HG03103 (cell line): ENCODE measurements around the gene TMEM59L.
"Not testable (repeated sequence)": the region's sequence is repeated elsewhere in the genome, so short reads cannot be mapped to it uniquely, and the experiment has no call there.

Source experiments
- ATAC-seq: cut with Tn5 transposase; IDR thresholded peaks from one replicate; pipeline ENCODE4 v1.9.1; 2021; ENCODE audit warnings: low read depth; ENCODE audit not compliant: unreplicated experiment

Gene TMEM59L

DNA sequence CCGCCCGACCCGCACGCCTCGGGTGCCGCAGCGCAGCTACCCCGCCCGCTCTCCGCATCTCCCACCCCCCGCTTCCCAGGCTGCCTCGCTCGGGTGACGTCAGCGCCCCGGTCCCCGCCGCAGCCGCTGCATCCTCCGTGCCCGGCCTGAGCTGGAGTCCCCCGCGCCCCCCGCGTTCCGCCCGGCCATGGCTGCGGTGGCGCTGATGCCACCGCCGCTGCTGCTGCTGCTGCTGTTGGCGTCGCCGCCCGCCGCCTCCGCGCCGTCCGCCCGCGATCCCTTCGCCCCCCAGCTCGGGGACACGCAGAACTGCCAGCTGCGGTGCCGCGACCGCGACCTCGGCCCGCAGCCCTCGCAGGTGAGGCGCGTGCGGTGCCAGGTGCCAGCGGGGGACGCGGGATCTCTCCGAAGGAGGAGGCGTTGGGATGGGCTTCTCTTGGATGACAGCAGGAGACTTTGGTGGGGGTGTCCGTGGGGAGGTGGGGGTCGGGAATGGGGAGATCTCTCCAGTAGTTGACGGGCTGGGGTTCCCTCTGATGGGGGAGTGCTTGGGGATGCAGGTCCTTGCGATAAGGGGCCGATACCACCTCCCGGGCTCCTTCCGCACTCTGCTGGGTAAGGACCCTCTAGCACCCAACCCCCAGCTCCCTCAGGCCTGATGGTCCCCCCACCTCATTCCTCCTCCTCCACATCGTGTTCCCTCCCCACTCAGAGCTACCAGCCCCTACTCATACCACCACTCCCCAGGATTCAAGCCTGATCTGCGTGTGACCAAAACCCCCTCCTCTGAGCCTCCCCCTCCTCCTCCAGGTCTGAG, at the start of gene TMEM59L:
TMEM59L (plus strand) TSS at position 99 of the 817 bp plus-strand sequence; CDS start at position 188, 89 bp downstream.
- no peak for ATAC-seq

DNA sequence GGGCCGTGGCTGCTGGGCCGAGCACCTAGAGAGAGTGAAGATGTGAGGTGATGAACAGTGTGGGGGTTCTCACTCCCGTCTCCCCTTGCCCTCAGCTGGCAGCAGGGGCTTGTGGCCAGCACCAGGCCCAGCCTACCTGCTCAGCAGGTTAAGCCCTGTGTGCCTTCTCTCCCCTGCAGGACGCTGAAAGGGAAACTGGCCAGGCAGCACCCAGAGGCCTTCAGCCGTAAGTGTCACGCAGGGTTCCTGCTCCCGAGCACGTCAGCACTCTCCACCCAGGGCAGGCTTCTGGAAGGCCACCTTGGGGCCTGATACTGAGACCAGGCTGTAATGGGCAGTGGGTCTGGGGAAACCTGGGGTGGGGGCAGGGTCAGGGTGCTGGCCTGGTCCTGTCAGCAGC, 45.7 kb upstream of the TMEM59L start:
- ATAC-seq, result no peak

DNA sequence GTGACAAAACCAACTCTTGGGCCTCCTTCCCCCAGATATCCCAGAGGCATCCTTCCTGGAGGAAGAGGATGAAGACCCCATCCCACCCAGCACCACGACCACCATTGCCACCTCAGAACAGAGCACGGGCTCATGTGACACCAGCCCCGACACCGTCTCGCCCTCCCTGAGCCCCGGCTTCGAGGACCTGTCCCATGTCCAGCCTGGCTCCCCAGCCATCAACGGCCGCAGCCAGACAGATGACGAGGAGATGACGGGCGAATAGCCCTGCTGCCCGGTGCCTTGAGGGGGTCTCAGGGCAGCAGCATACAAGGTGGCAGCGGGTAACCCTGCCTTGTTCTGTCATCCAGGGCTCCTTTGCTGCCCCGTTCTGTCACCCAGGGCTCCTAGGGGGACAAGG, 44.3 kb upstream of the TMEM59L start:
- ATAC-seq, result no peak

DNA sequence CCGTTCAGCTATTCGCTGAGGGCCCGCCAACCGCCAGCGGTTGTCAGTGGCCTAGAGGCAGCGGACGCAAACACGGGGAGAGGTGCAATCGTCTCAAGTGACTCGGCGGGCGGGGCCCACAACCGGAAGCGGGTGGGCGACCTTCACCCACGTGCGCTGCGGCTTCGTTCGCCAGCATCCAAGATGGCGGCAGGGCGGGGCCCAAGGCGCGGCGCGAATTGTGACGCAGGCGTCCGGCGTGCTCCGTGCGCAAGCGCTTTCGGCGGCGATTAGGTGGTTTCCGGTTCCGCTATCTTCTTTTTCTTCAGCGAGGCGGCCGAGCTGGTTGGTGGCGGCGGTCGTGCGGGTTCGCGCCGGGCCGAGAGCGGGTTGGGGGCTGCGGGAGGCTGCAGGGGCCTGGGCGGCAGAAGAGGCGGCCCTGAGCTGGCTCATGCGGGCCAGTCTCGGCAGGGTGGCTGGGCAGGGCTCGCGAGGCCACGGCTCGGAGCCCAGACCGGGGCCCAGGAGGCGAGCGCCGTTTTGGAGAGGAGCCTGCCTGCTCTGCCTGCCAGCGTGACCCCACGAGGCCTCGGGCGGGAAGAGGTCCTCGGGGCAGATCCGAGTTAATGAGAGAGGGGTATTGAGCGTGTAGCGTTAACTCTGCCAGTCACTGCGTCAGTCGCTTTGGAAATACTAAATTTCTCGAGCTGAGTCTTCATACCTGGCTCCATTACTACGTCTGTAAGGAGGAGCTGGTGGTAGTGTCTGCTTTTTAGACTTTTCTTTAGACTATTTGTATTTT, 40.9 kb upstream of the TMEM59L start, which contains the start of gene UBA52:
UBA52 (plus strand) TSS at position 294 of the 781 bp plus-strand sequence. CDS start 1,444 bp downstream, outside the sequence.
- ATAC-seq, result peak; percentile 85

DNA sequence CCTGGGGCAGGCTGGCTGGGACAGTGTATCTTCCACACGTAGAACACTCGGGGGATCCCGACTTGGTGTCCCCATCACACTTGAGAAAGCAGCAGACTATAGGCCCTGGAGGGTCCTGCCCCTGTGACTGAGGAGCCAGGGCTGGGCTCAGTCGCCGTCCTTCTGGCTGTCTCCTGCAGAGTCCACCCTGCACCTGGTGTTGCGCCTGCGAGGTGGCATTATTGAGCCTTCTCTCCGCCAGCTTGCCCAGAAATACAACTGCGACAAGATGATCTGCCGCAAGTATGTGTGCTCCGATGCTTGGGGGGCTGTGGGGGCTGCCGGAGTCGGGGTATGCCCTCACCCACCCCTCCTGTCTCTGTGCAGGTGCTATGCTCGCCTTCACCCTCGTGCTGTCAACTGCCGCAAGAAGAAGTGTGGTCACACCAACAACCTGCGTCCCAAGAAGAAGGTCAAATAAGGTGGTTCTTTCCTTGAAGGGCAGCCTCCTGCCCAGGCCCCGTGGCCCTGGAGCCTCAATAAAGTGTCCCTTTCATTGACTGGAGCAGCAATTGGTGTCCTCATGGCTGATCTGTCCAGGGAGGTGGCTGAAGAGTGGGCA, 37.9 kb upstream of the TMEM59L start:
- ATAC-seq, result no peak

DNA sequence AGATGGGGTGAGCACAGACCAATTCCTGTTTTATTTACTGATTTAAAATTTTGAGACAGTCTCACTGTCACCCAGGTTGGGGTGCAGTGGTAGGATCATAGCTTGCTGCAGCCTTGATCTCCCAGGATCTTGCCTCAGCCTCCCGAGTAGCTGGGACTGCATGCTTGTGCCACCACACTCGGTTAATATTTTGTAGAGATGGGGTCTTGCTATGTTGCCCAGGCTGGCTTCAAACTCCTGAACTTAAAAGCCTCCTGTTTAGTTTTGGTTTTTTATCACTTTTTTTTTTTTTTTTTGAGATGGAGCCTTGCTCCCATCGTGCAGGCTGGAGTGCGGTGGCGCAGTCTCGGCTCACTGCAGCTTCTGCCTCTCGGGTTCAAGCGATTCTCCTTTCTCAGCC, 36.3 kb upstream of the TMEM59L start:
- no peak for ATAC-seq

DNA sequence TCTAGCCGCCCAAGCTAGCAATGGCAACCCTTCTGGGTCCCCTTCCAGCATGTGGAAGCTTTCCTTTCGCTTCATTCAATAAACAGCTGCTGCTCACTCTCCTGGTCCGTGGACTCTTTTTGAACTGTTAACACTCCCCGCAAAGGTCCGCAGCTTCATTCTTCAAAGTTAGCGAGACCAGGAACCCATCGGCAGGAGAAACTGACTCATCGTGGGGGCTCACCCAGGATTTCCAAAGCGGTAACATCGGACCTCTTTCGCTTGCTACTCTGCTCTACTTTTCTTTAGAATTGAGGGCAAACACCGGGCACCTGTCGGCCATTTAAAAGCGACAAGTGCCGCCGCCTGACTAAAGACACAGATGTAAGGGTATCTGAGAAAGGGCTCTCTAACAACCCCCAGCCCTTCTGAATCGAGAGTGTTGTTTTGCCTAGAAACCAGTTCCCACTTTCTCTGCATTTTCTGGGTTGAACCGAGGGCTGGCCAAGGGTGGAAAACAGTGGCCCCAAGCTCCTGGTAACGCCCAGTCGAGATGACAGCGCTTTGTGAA, 35.2 kb upstream of the TMEM59L start:
- no peak for ATAC-seq

DNA sequence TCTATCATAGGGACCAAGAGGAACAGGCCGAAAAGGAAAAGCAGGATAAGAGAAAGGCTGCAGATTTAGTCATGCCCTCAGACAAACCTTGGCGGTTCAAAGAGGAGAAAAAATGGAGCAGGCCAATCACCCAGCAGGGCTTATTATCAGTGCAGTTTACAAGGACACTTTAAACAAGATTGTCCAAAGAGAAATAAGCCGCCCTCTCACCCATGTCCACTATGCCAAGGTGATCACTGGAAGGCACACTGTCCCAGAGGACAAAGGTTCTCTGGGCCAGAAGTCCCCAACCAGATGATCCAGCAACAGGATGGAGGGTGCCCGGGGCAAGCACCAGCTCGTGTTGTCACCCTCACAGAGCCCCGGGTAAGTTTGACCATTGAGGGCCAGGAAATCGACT, 32.4 kb upstream of the TMEM59L start:
- ATAC-seq, result no peak

DNA sequence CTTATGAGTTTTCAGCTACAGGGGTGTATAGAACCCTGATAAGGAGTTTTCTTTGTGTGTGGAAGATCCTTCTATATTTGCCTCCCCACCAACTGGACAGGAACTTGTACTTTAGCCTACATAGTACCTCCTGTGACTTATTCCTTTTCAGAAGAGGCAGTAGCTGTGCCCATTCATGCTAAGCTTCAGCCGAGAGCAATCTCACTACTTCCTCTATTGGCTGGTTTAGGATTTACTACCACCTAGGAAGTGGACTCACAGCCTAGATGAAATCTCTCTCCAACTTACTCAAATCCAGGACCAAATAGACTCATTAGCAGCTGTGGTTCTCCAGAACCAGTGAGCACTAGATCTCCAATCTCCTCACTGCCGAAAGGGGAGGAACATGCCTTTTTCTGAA, 26.4 kb upstream of the TMEM59L start:
- no peak for ATAC-seq

DNA sequence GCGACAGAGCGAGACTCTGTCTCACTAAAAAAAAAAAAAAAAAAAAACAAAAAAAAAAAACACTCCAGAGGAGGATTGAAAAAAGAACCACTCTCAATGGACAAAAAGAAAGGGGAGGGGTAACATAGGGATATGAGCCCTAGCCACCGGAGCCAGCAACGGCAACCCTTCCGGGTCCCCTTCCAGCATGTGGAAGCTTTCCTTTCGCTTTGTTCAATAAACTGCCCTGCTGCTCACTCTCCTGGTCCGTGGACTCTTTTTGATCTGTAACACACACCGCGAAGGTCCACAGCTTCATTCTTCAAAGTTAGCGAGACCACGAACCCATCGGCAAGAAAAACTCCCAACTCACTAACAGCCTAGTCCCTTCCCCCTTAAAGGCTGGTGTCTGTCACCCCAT, 25.1 kb upstream of the TMEM59L start:
- ATAC-seq, result no peak

DNA sequence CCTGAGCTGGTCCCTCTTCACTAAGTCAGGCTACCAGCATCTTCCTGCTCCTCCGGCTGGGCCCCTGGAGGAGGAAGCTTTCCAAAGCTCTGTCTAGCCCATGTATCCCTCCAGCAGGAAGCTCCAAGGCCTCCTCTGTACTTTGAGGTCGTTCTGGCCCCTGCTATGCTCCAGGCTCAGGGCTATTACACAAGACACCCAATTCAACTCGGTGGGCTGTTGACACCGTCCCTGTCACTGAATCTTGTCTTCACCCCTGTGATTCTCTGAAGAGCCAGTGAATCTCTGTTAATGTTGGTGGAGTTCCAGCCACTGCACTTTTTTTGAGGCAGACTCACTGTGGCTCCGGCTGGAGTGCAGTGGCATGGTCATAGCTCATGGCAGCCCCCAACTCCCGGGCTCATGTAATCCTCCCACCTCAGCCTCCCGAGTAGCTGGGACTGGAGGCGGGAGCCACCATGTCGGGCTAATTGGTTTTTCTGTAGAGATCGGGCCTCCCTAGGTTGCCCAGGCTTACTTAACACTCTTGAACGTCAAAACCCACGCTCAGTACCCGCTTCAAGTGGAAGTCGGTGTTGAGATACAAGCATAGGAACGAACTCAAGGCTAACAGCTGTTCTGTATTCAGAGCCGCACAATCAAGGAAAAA, 24.6 kb upstream of the TMEM59L start:
- ATAC-seq, result no peak

DNA sequence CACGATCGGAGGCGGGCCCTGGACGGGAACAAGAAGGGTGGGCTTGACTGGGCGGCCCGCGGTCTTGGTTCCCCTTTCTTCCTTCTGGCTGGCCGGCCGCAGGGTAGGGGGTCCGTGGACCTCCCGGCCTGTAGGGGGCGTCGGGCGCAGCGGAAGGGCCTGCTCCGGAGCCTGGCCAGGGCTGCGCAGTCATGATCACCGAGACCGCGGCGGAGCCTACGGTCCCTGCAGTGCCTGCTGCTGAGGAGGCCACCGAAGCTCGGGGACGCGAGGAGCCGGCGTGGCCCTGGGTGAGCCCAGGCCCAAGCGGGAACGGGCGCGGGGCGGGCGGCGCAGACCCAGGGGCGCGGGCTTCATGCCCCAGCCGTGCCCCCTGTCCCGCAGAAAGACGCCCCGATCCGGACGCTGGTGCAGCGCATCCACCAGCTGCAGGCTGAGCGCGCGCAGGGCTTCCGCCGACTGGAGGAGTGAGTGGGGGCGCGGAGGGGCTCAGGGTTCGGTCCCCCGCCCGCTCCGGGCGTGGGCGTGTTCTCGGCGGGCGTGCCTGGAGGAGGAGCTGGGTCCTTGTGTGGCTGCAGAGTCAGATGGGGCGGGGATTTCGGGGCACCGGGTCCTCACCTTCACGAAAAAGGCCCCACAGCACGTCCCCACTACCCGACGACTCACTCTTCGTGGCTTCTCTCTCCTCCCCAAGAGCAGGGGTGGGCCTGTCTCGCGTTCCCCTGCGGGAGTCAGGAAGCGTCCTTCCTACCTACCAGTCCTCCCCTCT, 23.9 kb upstream of the TMEM59L start, which contains the start of gene REX1BD:
REX1BD (plus strand) TSS at position 188 of the 769 bp plus-strand sequence; CDS start at position 192, 4 bp downstream.
- ATAC-seq, result peak; percentile 69

DNA sequence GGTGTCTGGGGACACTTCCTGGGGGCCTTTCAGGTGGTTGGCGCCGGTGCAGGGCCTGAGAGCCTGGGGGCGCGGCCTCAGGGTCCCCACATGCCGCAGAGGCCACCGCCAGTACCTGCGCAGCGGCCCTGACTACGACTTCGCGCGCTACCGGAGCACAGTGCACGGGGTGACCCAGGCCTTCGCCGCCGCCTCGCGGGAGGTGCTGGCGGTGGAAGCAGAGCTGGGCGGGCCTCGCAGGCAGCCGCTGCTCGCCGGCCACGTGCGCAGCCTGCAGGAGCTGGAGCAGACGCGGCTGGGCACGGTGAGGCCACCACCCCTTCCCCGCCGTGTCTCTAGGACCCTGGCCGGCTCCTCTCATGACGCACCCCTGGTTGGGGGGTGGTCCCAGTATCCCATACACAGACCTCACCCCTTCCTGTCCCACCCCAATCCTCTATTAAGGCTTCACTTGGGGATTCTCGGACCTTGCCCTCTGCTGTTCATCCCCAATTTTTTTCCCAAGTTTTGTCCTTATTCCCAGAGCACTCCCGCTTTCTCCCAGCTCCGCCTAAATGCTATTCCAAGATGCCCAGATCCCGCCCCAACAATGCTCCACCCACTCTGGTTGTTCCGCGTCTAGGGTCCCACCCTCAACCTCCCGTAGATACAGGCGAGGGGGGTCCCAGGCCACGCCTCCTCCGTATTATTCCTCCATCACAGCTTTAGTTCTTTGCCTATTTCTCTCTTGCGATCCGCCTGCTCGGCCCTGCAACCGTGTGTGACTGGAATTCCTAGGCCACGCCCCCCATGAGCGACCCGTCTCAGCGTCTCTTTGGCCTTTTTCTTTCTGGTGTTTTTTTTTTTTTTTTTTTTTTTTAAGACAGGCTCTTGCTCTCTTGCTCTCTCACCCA, 23.0 kb upstream of the TMEM59L start:
- ATAC-seq, result peak; percentile 21

DNA sequence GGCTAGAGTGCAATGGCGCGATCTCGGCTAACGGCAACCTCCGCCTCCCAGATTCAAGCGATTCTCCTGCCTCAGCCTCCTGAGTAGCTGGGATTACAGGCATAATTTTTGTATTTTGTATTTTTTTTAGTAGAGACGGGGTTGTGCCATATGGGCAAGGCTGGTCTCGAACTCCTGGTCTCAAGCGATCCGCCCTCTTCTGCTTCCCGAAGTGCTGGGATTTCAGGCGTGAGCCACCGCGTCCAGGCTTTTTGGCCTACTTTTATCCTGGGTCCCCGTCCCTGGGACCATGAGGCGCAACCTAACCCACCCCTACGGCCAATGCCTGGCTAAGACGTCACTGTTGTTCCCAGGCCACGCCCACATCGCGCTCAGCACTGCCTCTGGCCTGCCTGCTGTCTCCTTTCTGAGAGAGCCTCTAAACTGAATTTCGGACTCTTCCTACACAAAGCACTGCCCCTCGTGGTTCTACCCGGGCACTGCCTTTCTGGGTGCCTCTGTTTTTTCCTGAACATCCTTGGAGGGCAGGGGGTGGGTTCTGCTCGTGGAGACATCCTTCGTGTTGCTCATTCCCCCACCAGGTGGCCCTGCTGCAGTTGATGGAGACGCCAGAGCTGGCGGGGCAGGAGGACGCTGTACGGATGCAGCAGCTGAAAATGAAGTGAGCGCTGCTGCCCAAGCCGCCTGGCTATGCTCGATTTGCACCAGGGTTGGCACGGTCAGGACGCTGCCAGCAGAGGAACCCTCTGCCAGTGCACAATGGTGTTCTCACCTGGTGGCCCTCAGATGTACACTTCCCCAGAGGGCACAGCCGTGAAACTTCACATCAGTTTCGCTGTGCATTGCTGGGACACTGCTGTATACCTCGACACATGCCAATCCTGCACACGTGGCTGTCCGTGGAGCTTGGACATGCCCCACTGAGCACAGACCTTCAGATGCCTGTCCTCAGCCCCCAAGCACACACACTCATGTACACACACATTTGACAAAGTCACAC, 22.1 kb upstream of the TMEM59L start:
- ATAC-seq, result no peak

DNA sequence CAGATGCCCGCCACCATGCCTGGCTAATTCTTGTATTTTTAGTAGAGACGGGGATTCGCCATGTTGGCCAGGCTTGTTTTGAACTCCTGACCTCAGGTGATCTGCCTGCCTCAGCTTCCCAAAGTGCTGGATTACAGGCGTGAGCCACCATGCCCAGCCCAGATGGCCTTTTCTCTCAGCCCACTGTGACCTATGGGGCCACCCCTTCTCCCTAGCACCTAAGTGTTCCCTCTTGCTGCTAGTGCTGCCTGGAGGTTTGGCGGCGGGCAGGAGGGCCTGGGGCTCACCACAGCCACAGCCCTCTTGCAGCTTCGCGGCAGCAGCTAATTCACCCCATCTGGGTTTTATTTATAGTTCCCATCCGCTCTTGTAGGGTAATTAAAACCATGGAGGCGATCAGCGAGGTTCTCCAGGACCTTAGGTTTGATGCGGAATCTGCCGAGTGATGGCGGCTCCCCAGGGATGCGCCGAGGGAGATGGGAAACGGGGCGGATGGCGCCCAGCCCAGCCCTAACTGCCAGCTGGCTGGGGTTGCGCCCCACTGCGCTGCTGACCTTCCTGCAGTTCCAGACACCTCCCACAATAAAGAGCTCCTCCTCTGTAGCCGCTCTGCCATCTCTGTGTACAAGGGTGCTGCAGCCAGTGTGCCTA, 20.8 kb upstream of the TMEM59L start:
- ATAC-seq, result no peak

DNA sequence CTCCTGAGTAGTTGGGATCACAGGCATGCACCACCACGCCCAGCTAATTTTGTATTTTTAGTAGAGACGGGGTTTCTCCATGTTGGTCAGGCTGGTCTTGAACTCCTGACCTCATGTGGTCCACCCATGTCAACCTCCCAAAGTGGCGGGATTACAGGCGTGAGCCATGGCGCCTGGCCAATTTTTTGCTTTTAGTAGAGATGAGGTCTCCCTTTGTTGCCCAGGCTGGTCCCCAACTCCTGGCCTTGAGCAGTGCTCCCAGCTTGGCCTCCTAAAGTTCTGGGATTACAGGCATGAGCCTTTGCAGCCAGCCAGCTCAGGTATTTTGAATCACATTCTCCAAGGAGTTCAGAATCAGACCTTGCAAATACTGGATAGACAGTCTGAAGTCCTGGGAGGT, 19.9 kb upstream of the TMEM59L start:
- not testable (repeated sequence) for ATAC-seq
